ENCODE data around the gene RPL28.

Gene RPL28

DNA sequence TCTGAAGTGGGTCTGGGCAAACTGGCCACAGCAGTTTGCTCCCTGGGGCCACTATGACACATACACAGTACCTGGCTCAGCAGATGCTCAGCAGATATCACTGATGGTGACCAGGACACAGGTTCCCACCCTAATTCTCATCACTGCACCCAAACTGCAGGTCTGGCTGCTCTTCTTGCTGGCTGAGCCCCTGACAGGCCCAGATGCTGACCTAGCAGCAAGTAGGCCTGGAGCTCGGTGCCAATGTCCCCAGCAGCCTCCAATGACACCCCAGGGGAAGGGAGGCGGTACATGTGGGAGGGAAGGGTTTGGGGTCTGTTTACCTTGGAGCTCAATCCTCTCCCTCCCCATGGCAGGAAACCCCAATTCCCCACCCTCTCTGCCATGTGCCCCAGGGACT lies 16.8 kb downstream of the RPL28 start:
- ATAC-seq (ENCODE audit: insufficient read depth, low read depth) (no peak), DNase-seq (no peak)
- no peaks in the 10 kb centered on the region for H3K9me3 ChIP-seq (ENCODE audit: insufficient read depth, low read length, severe bottlenecking)
- peaks cover 40% of the 10 kb centered on the region for H3K4me1 ChIP-seq (ENCODE audit: insufficient read depth, low read length)
- no peak overlapping the region for H3K27ac ChIP-seq (ENCODE audit: low read length)
- peak overlapping the region; percentile 32; the same call in 1 of the 2 replicates for H3K4me2 ChIP-seq (ENCODE audit: insufficient read depth, low read length)
- no peaks in the 10 kb centered on the region for H3K27me3 ChIP-seq (ENCODE audit: insufficient read depth, low read length, poor library complexity)
- no peak overlapping the region for H3K4me3 ChIP-seq (ENCODE audit: low read depth in 1 of 2, low read length in 2 of 2)
- H4K20me1 ChIP-seq (ENCODE audit: insufficient read depth, low read length): peaks cover 59% of the 10 kb centered on the region
- H3K9ac ChIP-seq (ENCODE audit: low read depth, low read length): 0 out of 2 replicates have a peak overlapping the region, but pooled peaks have one; percentile 6
- H3K79me2 ChIP-seq (ENCODE audit: insufficient read depth, low read length): peaks cover 56% of the 10 kb centered on the region
- TF ChIP-seq, protein P1, sequence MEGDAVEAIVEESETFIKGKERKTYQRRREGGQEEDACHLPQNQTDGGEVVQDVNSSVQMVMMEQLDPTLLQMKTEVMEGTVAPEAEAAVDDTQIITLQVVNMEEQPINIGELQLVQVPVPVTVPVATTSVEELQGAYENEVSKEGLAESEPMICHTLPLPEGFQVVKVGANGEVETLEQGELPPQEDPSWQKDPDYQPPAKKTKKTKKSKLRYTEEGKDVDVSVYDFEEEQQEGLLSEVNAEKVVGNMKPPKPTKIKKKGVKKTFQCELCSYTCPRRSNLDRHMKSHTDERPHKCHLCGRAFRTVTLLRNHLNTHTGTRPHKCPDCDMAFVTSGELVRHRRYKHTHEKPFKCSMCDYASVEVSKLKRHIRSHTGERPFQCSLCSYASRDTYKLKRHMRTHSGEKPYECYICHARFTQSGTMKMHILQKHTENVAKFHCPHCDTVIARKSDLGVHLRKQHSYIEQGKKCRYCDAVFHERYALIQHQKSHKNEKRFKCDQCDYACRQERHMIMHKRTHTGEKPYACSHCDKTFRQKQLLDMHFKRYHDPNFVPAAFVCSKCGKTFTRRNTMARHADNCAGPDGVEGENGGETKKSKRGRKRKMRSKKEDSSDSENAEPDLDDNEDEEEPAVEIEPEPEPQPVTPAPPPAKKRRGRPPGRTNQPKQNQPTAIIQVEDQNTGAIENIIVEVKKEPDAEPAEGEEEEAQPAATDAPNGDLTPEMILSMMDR (IDR thresholded peaks at IDR 0.05; ENCODE audit: borderline replicate concordance, extremely low read depth, low read length, poor library complexity, severe bottlenecking): no peak
- TF ChIP-seq EZH2 (IDR thresholded peaks at IDR 0.05; ENCODE audit: borderline replicate concordance, low read depth, low read length, severe bottlenecking): no peak
- H3K36me3 ChIP-seq (ENCODE audit: insufficient read depth, low read length): peaks cover 66% of the 10 kb centered on the region
- no peak overlapping the region for H2AFZ ChIP-seq (ENCODE audit: low read depth, low read length)

DNA sequence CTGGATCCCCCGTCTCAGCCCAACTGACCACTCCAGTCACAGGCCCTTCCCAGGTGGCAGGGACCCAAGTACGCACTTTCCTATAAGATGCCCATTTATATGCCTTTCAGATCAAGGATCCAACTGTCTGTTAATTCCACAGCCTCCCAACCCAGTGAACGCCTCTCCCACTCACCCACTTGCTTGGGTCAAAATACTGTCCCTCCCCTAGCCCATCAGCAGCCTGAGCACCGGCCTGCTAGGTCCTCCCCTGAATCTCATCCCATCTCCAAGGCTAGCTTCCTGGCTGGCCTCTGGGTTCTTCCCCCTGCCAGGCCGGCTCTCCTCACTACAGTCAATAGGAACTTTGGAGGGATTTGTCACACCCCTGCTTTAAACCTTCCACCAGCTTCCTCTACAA lies 19.9 kb downstream of the RPL28 start:
- ATAC-seq (ENCODE audit: insufficient read depth, low read depth) (no peak), DNase-seq (no peak)
- Histone ChIP-seq H3K79me2 (ENCODE audit: insufficient read depth, low read length) (peaks cover 56% of the 10 kb centered on the region), H3K4me3 (ENCODE audit: low read depth in 1 of 2, low read length in 2 of 2) (peak overlapping the region; percentile 89 to 90; a peak in 3 of 4 replicates), H3K36me3 (ENCODE audit: insufficient read depth, low read length) (peaks cover 62% of the 10 kb centered on the region), H3K9me3 (ENCODE audit: insufficient read depth, low read length, severe bottlenecking) (peaks cover 15% of the 10 kb centered on the region), H3K27me3 (ENCODE audit: insufficient read depth, low read length, poor library complexity) (no peaks in the 10 kb centered on the region), H4K20me1 (ENCODE audit: insufficient read depth, low read length) (peaks cover 56% of the 10 kb centered on the region), H3K4me2 (ENCODE audit: insufficient read depth, low read length) (peak overlapping the region; percentile 92), H3K27ac (ENCODE audit: low read length) (peak overlapping the region; percentile 86), H3K4me1 (ENCODE audit: insufficient read depth, low read length) (peaks cover 46% of the 10 kb centered on the region), H2AFZ (ENCODE audit: low read depth, low read length) (no peak overlapping the region), H3K9ac (ENCODE audit: low read depth, low read length) (peak overlapping the region; percentile 97)
- TF ChIP-seq, protein P1 (IDR thresholded peaks at IDR 0.05; ENCODE audit: borderline replicate concordance, extremely low read depth, low read length, poor library complexity, severe bottlenecking): no peak
- TF ChIP-seq EZH2 (IDR thresholded peaks at IDR 0.05; ENCODE audit: borderline replicate concordance, low read depth, low read length, severe bottlenecking): no peak

DNA sequence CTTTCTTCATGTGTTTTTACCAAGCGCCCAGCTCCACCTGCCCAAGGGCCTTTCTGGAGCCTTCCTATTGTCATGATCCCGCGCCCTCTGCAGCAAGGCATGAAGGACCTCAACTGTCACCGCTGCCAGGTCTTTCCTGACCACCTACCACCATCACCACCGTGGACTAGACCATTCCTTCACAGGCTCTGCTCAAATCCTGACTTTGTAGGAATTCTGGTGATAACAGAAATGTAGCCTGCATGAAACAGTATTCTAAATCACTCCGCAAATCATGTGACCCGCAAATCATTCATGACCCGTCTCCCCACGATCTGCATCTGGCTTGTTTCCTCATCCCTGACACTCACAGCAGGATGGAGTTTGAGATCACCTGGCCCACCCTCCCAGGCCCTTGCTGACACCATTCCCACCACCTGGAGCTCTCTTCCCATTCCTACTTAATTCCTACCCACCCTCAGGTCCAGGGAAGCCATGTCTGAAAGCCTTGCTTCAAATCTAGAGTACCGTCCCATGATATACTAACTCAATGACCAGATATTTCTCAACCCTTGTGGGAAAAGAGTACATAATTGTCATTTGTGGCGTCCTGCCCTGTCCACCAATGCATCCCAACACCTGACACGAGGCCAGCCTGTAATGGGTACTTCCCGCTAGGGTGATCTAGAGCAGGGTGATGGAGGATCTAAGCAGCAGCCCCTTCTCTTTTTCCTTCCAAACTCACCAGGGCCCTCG lies 20.5 kb downstream of the RPL28 start:
- no peak for TF ChIP-seq EZH2 (IDR thresholded peaks at IDR 0.05; ENCODE audit: borderline replicate concordance, low read depth, low read length, severe bottlenecking)
- TF ChIP-seq, protein P1 (IDR thresholded peaks at IDR 0.05; ENCODE audit: borderline replicate concordance, extremely low read depth, low read length, poor library complexity, severe bottlenecking): no peak
- Histone ChIP-seq H2AFZ (ENCODE audit: low read depth, low read length) (no peak overlapping the region), H3K36me3 (ENCODE audit: insufficient read depth, low read length) (peaks cover 58% of the 10 kb centered on the region), H3K9me3 (ENCODE audit: insufficient read depth, low read length, severe bottlenecking) (peaks cover 15% of the 10 kb centered on the region), H3K27ac (ENCODE audit: low read length) (peak overlapping the region; percentile 86), H3K4me2 (ENCODE audit: insufficient read depth, low read length) (peak overlapping the region; percentile 92), H3K4me1 (ENCODE audit: insufficient read depth, low read length) (peaks cover 46% of the 10 kb centered on the region), H4K20me1 (ENCODE audit: insufficient read depth, low read length) (peaks cover 52% of the 10 kb centered on the region), H3K79me2 (ENCODE audit: insufficient read depth, low read length) (peaks cover 56% of the 10 kb centered on the region), H3K9ac (ENCODE audit: low read depth, low read length) (peak overlapping the region; percentile 97), H3K27me3 (ENCODE audit: insufficient read depth, low read length, poor library complexity) (no peaks in the 10 kb centered on the region), H3K4me3 (ENCODE audit: low read depth in 1 of 2, low read length in 2 of 2) (peak overlapping the region; percentile 89 to 90; a peak in 3 of 4 replicates)
- DNase-seq: no peak
- ATAC-seq (ENCODE audit: insufficient read depth, low read depth): no peak
